GM12878 (cell line): Measurements from ENCODE around the gene SPAG9. TPM values are rescaled to one million over a fixed set of nuclear protein-coding genes. Genes with fewer than 3 reads are reported as not detected.

Experiments
- ATAC-seq: fragments of 200-7000 bp; cut with Tn5 transposase; 3 replicates; pipeline ENCODE4 v1.9.1; 2020; ENCODE audit warnings: mild to moderate bottlenecking, moderate library complexity
- BruUV-seq: library from RNA; stranded (reverse); fragments of 400-500 nt; replicated peaks from 2 replicates; lab custom pipeline; 2021; lab: Mats Ljungman, UMichigan
- CTCF ChIA-PET: fragments of 300-600 bp; sonication (Branson Sonifier 250); formaldehyde crosslinking; extraction: SDS; loops from one replicate; lab custom pipeline; 2021; ENCODE audit warnings: inconsistent platforms; lab: Yijun Ruan, JAX
- POLR2A ChIA-PET: fragments of 350-600 bp; formaldehyde crosslinking; extraction: SDS; loops from one replicate; lab custom pipeline; 2021; ENCODE audit warnings: inconsistent platforms; lab: Charles Lee
- RAD21 ChIA-PET: fragments of 300-600 bp; sonication (Branson Sonifier 250); formaldehyde crosslinking; loops from one replicate; lab custom pipeline; 2023; ENCODE audit warnings: antibody characterized with exemption; ENCODE audit not compliant: unreplicated experiment; lab: Charles Lee
- SMC1A ChIA-PET: fragments of 300-600 bp; sonication (Branson Sonifier 250); formaldehyde crosslinking; loops from one replicate; lab custom pipeline; 2023; ENCODE audit not compliant: unreplicated experiment, uncharacterized antibody; lab: Charles Lee
- DNase-seq: peaks from one replicate; pipeline ENCODE4 v3.0.0-alpha.2; 2011; ENCODE audit warnings: low read depth, low spot score
- FAIRE-seq: peaks from 3 replicates; lab custom pipeline; 2011; peaks lifted over from hg19 to GRCh38; lab: Jason Lieb, UNC
- H2AFZ ChIP-seq: 2 replicates; pipeline ENCODE4 v1.6.0; 2011; ENCODE audit warnings: low read depth, low read length, control low read depth; ENCODE audit not compliant: control insufficient read depth
- H3K27ac ChIP-seq: 2 replicates; pipeline ENCODE4 v1.5.1; 2011; ENCODE audit warnings: control low read depth; ENCODE audit not compliant: control insufficient read depth, insufficient read depth
- H3K27me3 ChIP-seq, 2 experiments: replicated peaks in 1 of 2; 2 replicates each; pipeline versions ENCODE4 v1.6.0 to v1.6.1; 2011; ENCODE audit warnings: low read length in 1 of 2; ENCODE audit not compliant: control insufficient read depth in 2 of 2, insufficient read depth in 2 of 2
- H3K36me3 ChIP-seq, 2 experiments: 2 replicates each; pipeline ENCODE4 v1.5.1; 2011; ENCODE audit warnings: low read length in 1 of 2; ENCODE audit not compliant: control insufficient read depth in 2 of 2, insufficient read depth in 2 of 2
- H3K4me1 ChIP-seq: 2 replicates; pipeline ENCODE4 v1.6.1; 2011; ENCODE audit warnings: mild to moderate bottlenecking, low read length, moderate library complexity, mixed read lengths; ENCODE audit not compliant: control insufficient read depth, insufficient read depth
- H3K4me2 ChIP-seq: 2 replicates; pipeline ENCODE4 v1.6.0; 2011; ENCODE audit warnings: control low read depth; ENCODE audit not compliant: control insufficient read depth, insufficient read depth
- H3K4me3 ChIP-seq: fragments of 200-600 bp; sonication (generic); 2 replicates; pipeline ENCODE4 v1.5.1; 2016
- H3K79me2 ChIP-seq: 2 replicates; pipeline ENCODE4 v1.6.0; 2011; ENCODE audit warnings: low read length; ENCODE audit not compliant: control insufficient read depth, insufficient read depth
- H3K9ac ChIP-seq: 2 replicates; pipeline ENCODE4 v1.8.0; 2011; ENCODE audit warnings: low read length, control low read depth, mixed read lengths; ENCODE audit not compliant: control insufficient read depth, insufficient read depth
- H3K9me3 ChIP-seq: replicated peaks from 3 replicates; pipeline ENCODE4 v1.5.1; 2011; ENCODE audit warnings: mild to moderate bottlenecking, low read length; ENCODE audit not compliant: control insufficient read depth, insufficient read depth
- H4K20me1 ChIP-seq: 2 replicates; pipeline ENCODE4 v1.6.0; 2011; ENCODE audit not compliant: control insufficient read depth, insufficient read depth
- CBX5 ChIP-seq: sonication (generic); IDR thresholded peaks from 2 replicates; pipeline ENCODE4 v1.6.1; 2016; ENCODE audit warnings: low read depth, moderate library complexity, mild to moderate bottlenecking, inconsistent platforms
- WGBS: methylation state at CpG from one replicate; pipeline ENCODE4 v1.1.6; 2016; ENCODE audit warnings: low lambda C conversion rate; ENCODE audit not compliant: insufficient replicate concordance, insufficient coverage; ENCODE audit errors: missing lambda C conversion rate; 5-methylcytosine and 5-hydroxymethylcytosine counted together
- in situ Hi-C: fragments of 300-500 bp; cut with MboI; formaldehyde crosslinking; loops from 9 replicates; pipeline ENCODE4 v1.14.3; 2018; ENCODE audit warnings: mixed read lengths
- intact Hi-C: fragments of 100-400 bp; cut with micrococcal nuclease; formaldehyde crosslinking; loops from one replicate; pipeline ENCODE4 v1.14.2; 2022; ENCODE audit not compliant: unreplicated experiment
- polyA plus RNA-seq, 11 experiments: library from polyadenylated mRNA; depleted of rRNA in 4 of 11; unstranded in 6 of 11; stranded (reverse) in 5 of 11; fragments of >200 nt; fragmentation: Nextera tagmentation in 4 of 11; fragmentation: Illumina TruSeq in 1 of 11; extraction: Ambion mirVana in 4 of 11; extraction: Trizol in 1 of 11; gene quantifications; 1 replicate in 1 of 11; 2 replicates in 10 of 11; pipeline versions ENCODE4 v1.2.1 to v1.2.3, GENCODE V29; 2011 to 2016; ENCODE audit warnings: inconsistent platforms in 2 of 11, missing spikeins in 2 of 11, low read depth in 1 of 11
- total RNA-seq, 4 experiments: library from RNA; depleted of rRNA in 3 of 4; stranded (reverse); fragments of >200 nt in 3 of 4; fragmentation: Illumina TruSeq in 1 of 4; extraction: Trizol in 1 of 4; gene quantifications; 2 replicates each; pipeline versions ENCODE4 v1.2.1 to v1.2.3, GENCODE V29; 2013 to 2021
- TF ChIP-seq, protein P1 (sequence below): fragments of 450-650 bp; IDR thresholded peaks from 2 replicates; pipeline ENCODE4 v1.6.1; 2017; ENCODE audit warnings: mild to moderate bottlenecking, moderate library complexity
- TF ChIP-seq, protein P2 (sequence below): fragments of 450-650 bp; IDR thresholded peaks from 2 replicates; pipeline ENCODE4 v1.6.1; 2018; ENCODE audit warnings: borderline replicate concordance, mild to moderate bottlenecking; ENCODE audit not compliant: partially characterized antibody
- TF ChIP-seq, protein P3 (sequence below): fragments of 450-650 bp; IDR thresholded peaks from 2 replicates; pipeline ENCODE4 v1.6.1; 2016; ENCODE audit warnings: mild to moderate bottlenecking

The SPAG9 gene
- total and polyA plus RNA-seq, 10 of the 15 experiments (the other 5 are each of a cell fraction or from before 2014, with no cell fraction given), result 6.6 to 42.0 (median 24.9) TPM

DNA sequence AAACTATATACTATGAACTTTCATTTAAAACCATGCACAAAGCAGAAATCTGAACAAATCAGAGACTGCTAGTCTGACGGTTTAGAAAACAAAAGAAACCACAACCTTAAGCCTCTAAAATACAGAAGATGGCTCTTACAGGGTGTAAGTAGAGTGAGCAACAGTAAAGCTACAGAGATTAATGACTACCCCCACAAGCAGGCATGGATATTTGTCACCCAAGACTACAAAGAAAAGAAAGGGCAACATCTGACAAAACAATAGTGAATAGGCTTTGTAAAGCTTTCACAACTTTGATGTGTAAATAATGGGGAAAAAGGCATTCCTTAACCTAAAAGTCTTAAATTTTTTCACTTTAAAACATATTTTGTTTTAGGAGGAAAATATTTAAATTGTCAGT, 75.0 kb downstream of the SPAG9 start:
- H3K4me2 ChIP-seq, result no peak overlapping the region
- TF ChIP-seq, protein P1, sequence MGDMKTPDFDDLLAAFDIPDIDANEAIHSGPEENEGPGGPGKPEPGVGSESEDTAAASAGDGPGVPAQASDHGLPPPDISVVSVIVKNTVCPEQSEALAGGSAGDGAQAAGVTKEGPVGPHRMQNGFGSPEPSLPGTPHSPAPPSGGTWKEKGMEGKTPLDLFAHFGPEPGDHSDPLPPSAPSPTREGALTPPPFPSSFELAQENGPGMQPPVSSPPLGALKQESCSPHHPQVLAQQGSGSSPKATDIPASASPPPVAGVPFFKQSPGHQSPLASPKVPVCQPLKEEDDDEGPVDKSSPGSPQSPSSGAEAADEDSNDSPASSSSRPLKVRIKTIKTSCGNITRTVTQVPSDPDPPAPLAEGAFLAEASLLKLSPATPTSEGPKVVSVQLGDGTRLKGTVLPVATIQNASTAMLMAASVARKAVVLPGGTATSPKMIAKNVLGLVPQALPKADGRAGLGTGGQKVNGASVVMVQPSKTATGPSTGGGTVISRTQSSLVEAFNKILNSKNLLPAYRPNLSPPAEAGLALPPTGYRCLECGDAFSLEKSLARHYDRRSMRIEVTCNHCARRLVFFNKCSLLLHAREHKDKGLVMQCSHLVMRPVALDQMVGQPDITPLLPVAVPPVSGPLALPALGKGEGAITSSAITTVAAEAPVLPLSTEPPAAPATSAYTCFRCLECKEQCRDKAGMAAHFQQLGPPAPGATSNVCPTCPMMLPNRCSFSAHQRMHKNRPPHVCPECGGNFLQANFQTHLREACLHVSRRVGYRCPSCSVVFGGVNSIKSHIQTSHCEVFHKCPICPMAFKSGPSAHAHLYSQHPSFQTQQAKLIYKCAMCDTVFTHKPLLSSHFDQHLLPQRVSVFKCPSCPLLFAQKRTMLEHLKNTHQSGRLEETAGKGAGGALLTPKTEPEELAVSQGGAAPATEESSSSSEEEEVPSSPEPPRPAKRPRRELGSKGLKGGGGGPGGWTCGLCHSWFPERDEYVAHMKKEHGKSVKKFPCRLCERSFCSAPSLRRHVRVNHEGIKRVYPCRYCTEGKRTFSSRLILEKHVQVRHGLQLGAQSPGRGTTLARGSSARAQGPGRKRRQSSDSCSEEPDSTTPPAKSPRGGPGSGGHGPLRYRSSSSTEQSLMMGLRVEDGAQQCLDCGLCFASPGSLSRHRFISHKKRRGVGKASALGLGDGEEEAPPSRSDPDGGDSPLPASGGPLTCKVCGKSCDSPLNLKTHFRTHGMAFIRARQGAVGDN, result 0 out of 2 replicates have a peak, but pooled peaks have one; percentile 18
- no peak for TF ChIP-seq CBX5
- TF ChIP-seq, protein P2, sequence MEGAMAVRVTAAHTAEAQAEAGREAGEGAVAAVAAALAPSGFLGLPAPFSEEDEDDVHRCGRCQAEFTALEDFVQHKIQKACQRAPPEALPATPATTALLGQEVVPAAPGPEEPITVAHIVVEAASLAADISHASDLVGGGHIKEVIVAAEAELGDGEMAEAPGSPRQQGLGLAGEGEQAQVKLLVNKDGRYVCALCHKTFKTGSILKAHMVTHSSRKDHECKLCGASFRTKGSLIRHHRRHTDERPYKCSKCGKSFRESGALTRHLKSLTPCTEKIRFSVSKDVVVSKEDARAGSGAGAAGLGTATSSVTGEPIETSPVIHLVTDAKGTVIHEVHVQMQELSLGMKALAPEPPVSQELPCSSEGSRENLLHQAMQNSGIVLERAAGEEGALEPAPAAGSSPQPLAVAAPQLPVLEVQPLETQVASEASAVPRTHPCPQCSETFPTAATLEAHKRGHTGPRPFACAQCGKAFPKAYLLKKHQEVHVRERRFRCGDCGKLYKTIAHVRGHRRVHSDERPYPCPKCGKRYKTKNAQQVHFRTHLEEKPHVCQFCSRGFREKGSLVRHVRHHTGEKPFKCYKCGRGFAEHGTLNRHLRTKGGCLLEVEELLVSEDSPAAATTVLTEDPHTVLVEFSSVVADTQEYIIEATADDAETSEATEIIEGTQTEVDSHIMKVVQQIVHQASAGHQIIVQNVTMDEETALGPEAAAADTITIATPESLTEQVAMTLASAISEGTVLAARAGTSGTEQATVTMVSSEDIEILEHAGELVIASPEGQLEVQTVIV, result no peak
- TF ChIP-seq, protein P3, sequence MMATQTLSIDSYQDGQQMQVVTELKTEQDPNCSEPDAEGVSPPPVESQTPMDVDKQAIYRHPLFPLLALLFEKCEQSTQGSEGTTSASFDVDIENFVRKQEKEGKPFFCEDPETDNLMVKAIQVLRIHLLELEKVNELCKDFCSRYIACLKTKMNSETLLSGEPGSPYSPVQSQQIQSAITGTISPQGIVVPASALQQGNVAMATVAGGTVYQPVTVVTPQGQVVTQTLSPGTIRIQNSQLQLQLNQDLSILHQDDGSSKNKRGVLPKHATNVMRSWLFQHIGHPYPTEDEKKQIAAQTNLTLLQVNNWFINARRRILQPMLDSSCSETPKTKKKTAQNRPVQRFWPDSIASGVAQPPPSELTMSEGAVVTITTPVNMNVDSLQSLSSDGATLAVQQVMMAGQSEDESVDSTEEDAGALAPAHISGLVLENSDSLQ, result peak; percentile 60
- TF ChIP-seq, all 136 proteins: peak for 2
- Histone ChIP-seq H4K20me1 (no peaks in the 10 kb centered on the region), H3K9ac (no peak overlapping the region), H3K4me1 (peaks cover 21% of the 10 kb centered on the region), H3K36me3 (no peaks in the 10 kb centered on the region; a peak in 4 of 4 replicates), H3K79me2 (no peaks in the 10 kb centered on the region; the same call in none of the 2 replicates), H3K27ac (no peak overlapping the region), H3K9me3 (no peaks in the 10 kb centered on the region), H2AFZ (no peak overlapping the region), H3K27me3 (no peaks in the 10 kb centered on the region), H3K4me3 (no peak overlapping the region)
- in situ Hi-C loops, result no loop called here
- ChIA-PET SMC1A (interaction anchor here (0.9 to 9.8 kb wide), 9 partner anchors 10 to 122 kb away, joined by 3 to 92 read pairs (median 5); no protein-coding TSS in a partner anchor), POLR2A (interaction anchor here (0.6 to 1.3 kb wide), 2 partner anchors 9 to 13 kb away, joined by 6 to 8 read pairs; no protein-coding TSS in a partner anchor), RAD21 (interaction anchor here (0.6 to 4.3 kb wide), 4 partner anchors 11 to 83 kb away, joined by 3 to 28 read pairs (median 5); no protein-coding TSS in a partner anchor), CTCF (interaction anchor here (0.8 to 24.6 kb wide), 8 partner anchors 9 to 108 kb away, joined by 3 to 472 read pairs (median 7); partner anchors contain the start of gene NME1)
- intact Hi-C loops, result no loop called here
- peak; percentile 45 for ATAC-seq
- 65% methylated on average over 1 of the region's 1 CpG for WGBS
- no TSS peak for BruUV-seq
- no peak for FAIRE-seq
- DNase-seq, result no peak
